Right lobe of liver (tissue), 6 donors: ENCODE data around the gene GSG1L. TPM values are rescaled to one million over a fixed set of nuclear protein-coding genes. Genes with fewer than 3 reads are reported as not detected.

Source experiments
- ATAC-seq, 4 donors: fragments of 200-7000 bp; cut with Tn5 transposase; one replicate each; pipeline ENCODE4 v1.9.1; 2020; ENCODE audit warnings: mild to moderate bottlenecking in 4 of 4, moderate library complexity in 4 of 4
- DNase-seq, 3 donors: peaks; one replicate each; pipeline ENCODE4 v3.0.0-alpha.2; 2020
- H3K27ac ChIP-seq, 3 donors: fragments of 200-600 bp; one replicate each; pipeline ENCODE4 v1.8.0; 2022
- H3K27me3 ChIP-seq, 2 donors: fragments of 200-600 bp; one replicate each; pipeline ENCODE4 v1.8.0; 2022
- H3K36me3 ChIP-seq, 4 donors: fragments of 200-600 bp; sonication (generic) in 1 of 4; one replicate each; pipeline versions ENCODE4 v1.5.1 to v1.8.0; 2017 to 2022; ENCODE audit warnings: control low read depth in 1 of 4
- H3K4me1 ChIP-seq, 4 donors: fragments of 200-600 bp; sonication (generic) in 1 of 4; one replicate each; pipeline versions ENCODE4 v1.5.1 to v1.8.0; 2017 to 2022; ENCODE audit warnings: control low read depth in 1 of 4
- H3K4me3 ChIP-seq, 3 donors: fragments of 200-600 bp; one replicate each; pipeline ENCODE4 v1.8.0; 2022
- H3K9me3 ChIP-seq, 4 donors: fragments of 200-600 bp; sonication (generic) in 1 of 4; one replicate each; pipeline versions ENCODE4 v1.5.1 to v1.8.0; 2017 to 2022; ENCODE audit warnings: control low read depth in 1 of 4
- CTCF ChIP-seq, 4 donors: fragments of 200-600 bp in 3 of 4; fragments of 450-650 bp in 1 of 4; IDR thresholded peaks; one replicate each; pipeline versions ENCODE4 v1.5.1 to v1.8.0; 2016 to 2022; ENCODE audit warnings: antibody characterized with exemption in 4 of 4, mild to moderate bottlenecking in 2 of 4
- POLR2A ChIP-seq: fragments of 450-650 bp; IDR thresholded peaks from one replicate; pipeline ENCODE4 v1.6.1; 2017; ENCODE audit warnings: antibody characterized with exemption, mild to moderate bottlenecking
- whole genome bisulfite sequencing: methylation state at CpG from one replicate; pipeline ENCODE4 v1.1.6; 2018; ENCODE audit warnings: low coverage, low lambda C conversion rate; ENCODE audit not compliant: insufficient coverage; ENCODE audit errors: missing lambda C conversion rate; 5-methylcytosine and 5-hydroxymethylcytosine counted together
- intact Hi-C, 2 donors: fragments of 100-400 bp; cut with DNase I; formaldehyde crosslinking; loops; one replicate each; pipeline versions ENCODE4 v1.11.2 to v1.14.1; 2022
- total RNA-seq, 6 experiments: library from RNA; depleted of rRNA in 2 of 6; stranded (reverse); fragments of >200 nt in 2 of 6; fragmentation: NEBNext Ultra II Directional in 3 of 6; extraction: Animal tissue kit (Norgen Biotek cat#: 25700) in 3 of 6; gene quantifications; one replicate each; pipeline versions ENCODE4 v1.1.0 to v1.2.4, GENCODE V29; 2016 to 2023
- donor health status: DM: no; HTN: yes; CAD: no.
- donor health status: DM: no; HTN: no; CAD: no.
- donor health status: DM: no; HTN: no; CAD: no.
- donor health status: DM: no; HTN: yes; CAD: no.
- donor health status: DM: no; HTN: yes; CAD: no.

GSG1L gene
- total RNA-seq, 6 experiments from 2014 or later = 0.33 TPM; not detected in 5

- WGBS = 24% methylated on average over 5 of the region's 9 CpGs
- DNase-seq (no peak), ATAC-seq (no peak)
- TF ChIP-seq POLR2A (no peak), CTCF (IDR thresholded peaks at IDR 0.05) (no peak)
- no peaks in the 10 kb centered on the region for H3K27me3 ChIP-seq
- H3K36me3 ChIP-seq = no peaks in the 10 kb centered on the region
- H3K4me3 ChIP-seq = no peak overlapping the region
- H3K9me3 ChIP-seq = no peaks in the 10 kb centered on the region
- intact Hi-C loops = no loop called here
- no peak overlapping the region for H3K27ac ChIP-seq
- H3K4me1 ChIP-seq = no peaks in the 10 kb centered on the region
Observed at GRCh38 chr16:27892879-27893278, 170.6 kb downstream of the GSG1L start.

- intact Hi-C loops = no loop called here
- DNase-seq (no peak), ATAC-seq (no peak)
- no peaks in the 10 kb centered on the region for H3K9me3 ChIP-seq
- TF ChIP-seq POLR2A (no peak), CTCF (IDR thresholded peaks at IDR 0.05) (no peak)
- H3K27me3 ChIP-seq = no peaks in the 10 kb centered on the region
- no peak overlapping the region for H3K4me3 ChIP-seq
- H3K36me3 ChIP-seq = no peaks in the 10 kb centered on the region
- WGBS = 24% methylated on average over 4 of the region's 12 CpGs
- H3K4me1 ChIP-seq = no peaks in the 10 kb centered on the region
- H3K27ac ChIP-seq = no peak overlapping the region
Observed at GRCh38 chr16:27890866-27891265, 172.6 kb downstream of the GSG1L start.

- Histone ChIP-seq H3K27me3 (no peaks in the 10 kb centered on the region), H3K4me3 (no peak overlapping the region), H3K27ac (no peak overlapping the region), H3K9me3 (no peaks in the 10 kb centered on the region), H3K36me3 (no peaks in the 10 kb centered on the region), H3K4me1 (no peaks in the 10 kb centered on the region)
- ATAC-seq = no peak
- intact Hi-C loops = no loop called here
- TF ChIP-seq POLR2A (no peak), CTCF (IDR thresholded peaks at IDR 0.05) (no peak)
- 58% methylated on average over 3 of the region's 6 CpGs for WGBS
- DNase-seq = no peak
Observed at GRCh38 chr16:27890006-27890405, 173.5 kb downstream of the GSG1L start.

GRCh38 chr16:27883576-27883975 lies 179.9 kb downstream of the GSG1L start:
- Histone ChIP-seq H3K36me3 (no peaks in the 10 kb centered on the region), H3K27ac (no peak overlapping the region), H3K9me3 (no peaks in the 10 kb centered on the region), H3K4me3 (no peak overlapping the region), H3K4me1 (no peaks in the 10 kb centered on the region), H3K27me3 (no peaks in the 10 kb centered on the region)
- 55% methylated on average over 4 of the region's 5 CpGs for WGBS
- no peak for TF ChIP-seq POLR2A
- TF ChIP-seq CTCF (IDR thresholded peaks at IDR 0.05) = no peak
- intact Hi-C loops = no loop called here
- DNase-seq (no peak), ATAC-seq (no peak)

GRCh38 chr16:27880287-27880686 lies 183.2 kb downstream of the GSG1L start:
- Histone ChIP-seq H3K27ac (no peak overlapping the region), H3K4me1 (no peaks in the 10 kb centered on the region), H3K4me3 (no peak overlapping the region), H3K27me3 (no peaks in the 10 kb centered on the region), H3K9me3 (no peaks in the 10 kb centered on the region), H3K36me3 (no peaks in the 10 kb centered on the region)
- ATAC-seq (no peak), DNase-seq (no peak)
- WGBS = 33% methylated on average over 2 of the region's 2 CpGs
- intact Hi-C loops = no loop called here
- TF ChIP-seq POLR2A (no peak), CTCF (IDR thresholded peaks at IDR 0.05) (no peak)
